A673 (cell line): Measurements from ENCODE around the gene TGM6.

ENCODE experiments used
- EZH2 ChIP-seq: fragments of 200-600 bp; sonication (generic); IDR thresholded peaks from 2 replicates; pipeline ENCODE4 v1.6.1; 2017; ENCODE audit warnings: borderline replicate concordance, low read depth, mild to moderate bottlenecking, mixed read lengths, antibody characterized with exemption, low read length; ENCODE audit not compliant: poor library complexity, severe bottlenecking
- TF ChIP-seq, protein P1 (sequence below): fragments of 300-800, 200-600 bp; sonication (generic); conservative IDR thresholded peaks from 2 replicates; pipeline ENCODE4 v1.5.1; 2017; ENCODE audit warnings: low read depth, mild to moderate bottlenecking, antibody characterized with exemption, low read length, moderate library complexity, mixed read lengths

DNA sequence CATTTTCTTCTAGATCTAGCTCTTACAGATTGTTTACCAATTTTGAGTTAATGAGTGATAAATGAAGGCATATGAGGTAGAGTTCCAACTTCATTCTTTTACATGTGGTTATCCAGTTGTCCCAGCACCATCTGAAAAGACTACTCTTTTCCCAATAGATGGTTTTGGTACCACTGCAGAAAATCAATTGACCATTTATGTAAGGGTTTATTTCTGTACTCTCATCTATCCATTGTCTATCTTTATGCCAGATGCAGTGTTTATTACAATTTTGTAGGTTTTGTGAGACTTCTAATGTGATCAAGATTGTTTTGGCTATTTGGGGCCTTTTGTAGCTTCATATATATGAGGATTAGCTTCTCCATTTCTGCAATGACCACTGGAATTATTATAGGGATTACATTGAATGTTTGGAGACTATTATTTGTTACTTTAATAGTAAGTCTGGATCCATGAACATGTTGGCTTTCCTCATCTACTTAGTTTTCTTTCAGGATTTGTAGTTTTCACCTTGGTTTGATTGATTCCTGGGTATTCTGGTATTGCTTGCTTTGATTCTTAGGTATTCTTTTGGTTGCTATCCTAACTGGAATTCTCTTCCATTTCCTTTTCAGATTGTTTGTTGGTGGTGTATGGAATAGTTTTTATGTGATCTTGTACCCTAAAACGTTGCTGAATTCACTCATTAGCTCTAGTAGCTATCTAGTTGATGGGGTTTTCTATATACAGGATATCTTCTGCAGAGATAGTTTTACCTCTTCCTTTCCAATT is 79.5 kb downstream of the TGM6 start:
- no peak for TF ChIP-seq EZH2
- TF ChIP-seq, protein P1, sequence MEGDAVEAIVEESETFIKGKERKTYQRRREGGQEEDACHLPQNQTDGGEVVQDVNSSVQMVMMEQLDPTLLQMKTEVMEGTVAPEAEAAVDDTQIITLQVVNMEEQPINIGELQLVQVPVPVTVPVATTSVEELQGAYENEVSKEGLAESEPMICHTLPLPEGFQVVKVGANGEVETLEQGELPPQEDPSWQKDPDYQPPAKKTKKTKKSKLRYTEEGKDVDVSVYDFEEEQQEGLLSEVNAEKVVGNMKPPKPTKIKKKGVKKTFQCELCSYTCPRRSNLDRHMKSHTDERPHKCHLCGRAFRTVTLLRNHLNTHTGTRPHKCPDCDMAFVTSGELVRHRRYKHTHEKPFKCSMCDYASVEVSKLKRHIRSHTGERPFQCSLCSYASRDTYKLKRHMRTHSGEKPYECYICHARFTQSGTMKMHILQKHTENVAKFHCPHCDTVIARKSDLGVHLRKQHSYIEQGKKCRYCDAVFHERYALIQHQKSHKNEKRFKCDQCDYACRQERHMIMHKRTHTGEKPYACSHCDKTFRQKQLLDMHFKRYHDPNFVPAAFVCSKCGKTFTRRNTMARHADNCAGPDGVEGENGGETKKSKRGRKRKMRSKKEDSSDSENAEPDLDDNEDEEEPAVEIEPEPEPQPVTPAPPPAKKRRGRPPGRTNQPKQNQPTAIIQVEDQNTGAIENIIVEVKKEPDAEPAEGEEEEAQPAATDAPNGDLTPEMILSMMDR, result no peak
